ENCODE data around the gene LIN37. TPM values are rescaled to one million over a fixed set of nuclear protein-coding genes. Genes with fewer than 3 reads are reported as not detected.
"Not testable (repeated sequence)": the region's sequence is repeated elsewhere in the genome, so short reads cannot be mapped to it uniquely, and the experiment has no call there.

Gene LIN37
- total RNA-seq, 4 donors from 2014 or later = 11.6 to 18.3 (median 15.6) TPM

DNA sequence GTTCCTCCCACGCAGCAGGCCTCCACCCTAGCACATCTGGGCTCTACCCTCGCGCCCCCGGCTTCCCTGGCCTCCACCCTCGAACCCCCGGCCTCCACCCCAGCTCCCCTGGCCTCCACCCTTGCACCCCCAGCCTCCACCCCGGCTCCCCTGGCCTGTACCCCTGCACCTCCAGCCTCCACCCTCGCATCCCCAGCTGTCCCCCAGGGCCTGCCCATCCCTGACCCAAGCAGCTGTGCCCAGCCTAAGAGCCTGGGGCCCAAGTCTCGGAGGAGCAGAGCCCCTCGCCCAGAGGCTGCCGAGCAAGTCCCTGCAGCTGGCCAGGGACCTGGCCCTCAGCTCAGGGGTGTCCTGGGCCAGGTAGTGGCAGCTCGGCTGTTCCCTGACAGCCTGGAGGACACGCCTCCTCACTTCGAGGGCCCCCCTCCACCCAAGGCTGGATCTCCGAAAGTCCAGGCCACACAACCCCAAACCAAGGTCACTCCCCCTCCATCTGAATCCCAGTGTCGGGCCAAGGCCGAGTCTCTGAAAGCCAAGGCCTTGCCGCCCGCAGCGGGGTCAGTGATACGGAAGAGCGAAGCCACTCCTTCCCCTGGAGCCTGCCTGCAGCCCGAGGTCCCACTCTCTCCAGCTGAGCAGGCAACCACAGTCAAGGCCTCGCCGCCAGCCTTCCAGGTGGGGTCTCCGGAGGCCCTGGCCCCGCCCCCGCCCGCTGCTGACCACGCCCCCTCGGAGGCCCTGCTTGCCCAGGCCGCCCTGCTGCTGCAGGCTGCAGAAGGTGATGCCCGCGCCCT is 19.1 kb downstream of the LIN37 start:
- peaks cover 0 to 10% (median 3%) of the 10 kb centered on the region in 4 donors for H3K4me1 ChIP-seq
- no peak overlapping the region for H3K27ac ChIP-seq (replicated peaks in 1 of 4)
- intact Hi-C loops (cut with DNase I) = no loop called here
- H3K36me3 ChIP-seq = peaks cover 16 to 60% (median 33%) of the 10 kb centered on the region in 4 donors
- 70% methylated on average over 20 of the region's 34 CpGs for WGBS
- H3K9me3 ChIP-seq = no peaks in the 10 kb centered on the region
- TF ChIP-seq POLR2AphosphoS5 (IDR thresholded peaks at IDR 0.05) (no peak), POLR2A (IDR thresholded peaks at IDR 0.05; ENCODE audit: low read depth) (no peak), EP300 (IDR thresholded peaks at IDR 0.05) (no peak)
- TF ChIP-seq, protein P1, sequence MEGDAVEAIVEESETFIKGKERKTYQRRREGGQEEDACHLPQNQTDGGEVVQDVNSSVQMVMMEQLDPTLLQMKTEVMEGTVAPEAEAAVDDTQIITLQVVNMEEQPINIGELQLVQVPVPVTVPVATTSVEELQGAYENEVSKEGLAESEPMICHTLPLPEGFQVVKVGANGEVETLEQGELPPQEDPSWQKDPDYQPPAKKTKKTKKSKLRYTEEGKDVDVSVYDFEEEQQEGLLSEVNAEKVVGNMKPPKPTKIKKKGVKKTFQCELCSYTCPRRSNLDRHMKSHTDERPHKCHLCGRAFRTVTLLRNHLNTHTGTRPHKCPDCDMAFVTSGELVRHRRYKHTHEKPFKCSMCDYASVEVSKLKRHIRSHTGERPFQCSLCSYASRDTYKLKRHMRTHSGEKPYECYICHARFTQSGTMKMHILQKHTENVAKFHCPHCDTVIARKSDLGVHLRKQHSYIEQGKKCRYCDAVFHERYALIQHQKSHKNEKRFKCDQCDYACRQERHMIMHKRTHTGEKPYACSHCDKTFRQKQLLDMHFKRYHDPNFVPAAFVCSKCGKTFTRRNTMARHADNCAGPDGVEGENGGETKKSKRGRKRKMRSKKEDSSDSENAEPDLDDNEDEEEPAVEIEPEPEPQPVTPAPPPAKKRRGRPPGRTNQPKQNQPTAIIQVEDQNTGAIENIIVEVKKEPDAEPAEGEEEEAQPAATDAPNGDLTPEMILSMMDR (IDR thresholded peaks at IDR 0.05) = no peak
- no peak for DNase-seq (ENCODE audit: extremely low spot score)
- no peak overlapping the region for H3K4me3 ChIP-seq
- H3K27me3 ChIP-seq = no peaks in the 10 kb centered on the region

DNA sequence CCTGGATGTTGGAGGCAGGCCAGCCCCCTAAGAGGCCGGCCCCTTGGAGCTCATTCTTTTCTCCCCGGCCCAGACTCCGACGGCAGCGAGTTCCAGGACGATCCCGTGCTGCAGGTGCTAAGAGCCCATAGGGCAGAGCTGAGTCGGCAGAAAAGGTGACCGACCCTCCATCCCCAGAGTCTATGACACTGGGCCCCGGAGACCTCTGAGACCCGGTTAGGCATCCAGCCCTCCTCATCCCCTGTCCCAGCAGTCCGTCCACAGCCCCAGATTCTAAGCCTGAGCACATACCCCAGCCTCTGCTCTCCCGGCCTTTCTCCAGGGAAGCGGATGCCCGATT is 19.7 kb downstream of the LIN37 start:
- Histone ChIP-seq H3K36me3 (peaks cover 16 to 55% (median 31%) of the 10 kb centered on the region in 4 donors), H3K4me3 (no peak overlapping the region), H3K9me3 (no peaks in the 10 kb centered on the region), H3K27ac (replicated peaks in 1 of 4) (no peak overlapping the region), H3K4me1 (peaks cover 0 to 10% (median 3%) of the 10 kb centered on the region in 4 donors), H3K27me3 (no peaks in the 10 kb centered on the region)
- TF ChIP-seq EP300 (IDR thresholded peaks at IDR 0.05) (no peak), POLR2A (IDR thresholded peaks at IDR 0.05; ENCODE audit: low read depth) (no peak), POLR2AphosphoS5 (IDR thresholded peaks at IDR 0.05) (no peak)
- TF ChIP-seq, protein P1 (IDR thresholded peaks at IDR 0.05) = no peak
- DNase-seq (ENCODE audit: extremely low spot score) = no peak
- intact Hi-C loops (cut with DNase I) = no loop called here
- 76% methylated on average over 6 of the region's 15 CpGs for WGBS

DNA sequence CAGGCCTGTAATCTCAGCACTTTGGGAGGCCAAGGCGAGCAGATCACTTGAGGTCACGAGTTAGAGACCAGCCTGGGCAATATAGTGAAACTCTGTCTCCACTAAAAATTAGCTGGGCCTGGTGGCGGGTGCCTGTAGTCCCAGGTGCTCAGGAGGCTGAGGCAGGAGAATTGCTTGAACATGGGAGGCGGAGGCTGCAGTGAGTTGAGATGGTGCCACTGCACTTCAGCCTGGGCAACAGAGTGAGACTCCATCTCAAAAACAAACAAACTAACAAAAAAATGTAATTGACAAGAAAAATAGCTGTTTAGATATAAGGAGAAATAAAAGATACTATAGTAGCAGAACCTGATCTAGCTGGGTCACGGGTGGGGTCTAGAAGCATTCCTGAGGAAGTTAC is 24.0 kb downstream of the LIN37 start:
- Histone ChIP-seq H3K36me3 (peaks cover 0 to 13% (median 4%) of the 10 kb centered on the region in 4 donors), H3K4me1 (peaks cover 14 to 30% (median 26%) of the 10 kb centered on the region in 4 donors)
- not testable (repeated sequence) for H3K4me3 ChIP-seq; H3K9me3 ChIP-seq; H3K27ac ChIP-seq (replicated peaks in 1 of 4); H3K27me3 ChIP-seq; DNase-seq (ENCODE audit: extremely low spot score)
- 94% methylated on average over 5 of the region's 5 CpGs for WGBS
- intact Hi-C loops (cut with DNase I) = loop anchor here (10.0 kb wide), 1 partner anchor 112 kb away; no protein-coding TSS in a partner anchor

DNA sequence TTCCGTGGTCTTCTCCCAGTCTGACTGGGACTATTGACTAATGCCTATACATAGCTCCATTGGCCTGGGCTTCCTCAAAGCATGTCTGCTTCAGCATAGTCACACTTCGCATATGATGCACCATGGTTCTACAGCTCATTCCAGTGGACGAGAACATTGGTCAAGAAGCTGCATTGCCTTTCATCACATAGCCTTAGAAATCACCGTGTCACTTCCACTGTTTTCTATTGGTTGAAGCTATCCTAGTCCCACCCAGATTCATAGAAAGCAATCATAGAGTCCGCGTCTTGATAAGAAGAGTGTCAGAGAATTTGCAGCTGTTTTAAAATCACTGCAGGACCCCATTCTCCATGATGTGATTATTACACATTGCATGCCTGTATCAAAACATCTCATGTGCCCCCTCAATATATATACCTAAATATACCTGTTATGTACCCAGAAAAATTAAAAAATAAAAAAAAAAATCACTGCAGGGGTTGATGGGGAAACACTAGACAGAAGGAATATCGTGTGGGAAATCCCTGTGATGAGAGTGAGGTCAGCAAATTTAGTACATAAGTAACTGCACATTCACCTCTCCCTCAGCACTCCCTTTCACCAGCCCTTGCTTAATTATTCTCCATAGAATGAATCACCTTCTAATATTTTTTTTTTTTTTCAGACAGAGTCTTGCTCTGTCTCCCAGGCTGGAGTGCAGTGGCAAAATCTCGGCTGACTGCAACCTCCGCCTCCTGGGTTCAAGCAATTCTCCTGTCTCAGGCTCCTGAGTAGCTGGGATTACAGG is 24.8 kb downstream of the LIN37 start:
- WGBS = 60% methylated on average over 9 of the region's 9 CpGs
- intact Hi-C loops (cut with DNase I) = loop anchor here (10.0 kb wide), 1 partner anchor 112 kb away; no protein-coding TSS in a partner anchor

More for the DNA sequence above, 24.8 kb downstream of the LIN37 start:
- DNase-seq (ENCODE audit: extremely low spot score) = no peak
- no peak overlapping the region for H3K27ac ChIP-seq (replicated peaks in 1 of 4)
- no peaks in the 10 kb centered on the region for H3K9me3 ChIP-seq
- H3K27me3 ChIP-seq = no peaks in the 10 kb centered on the region
- H3K4me1 ChIP-seq = peaks cover 14 to 28% (median 22%) of the 10 kb centered on the region in 4 donors
- TF ChIP-seq EP300 (IDR thresholded peaks at IDR 0.05) = no peak
- TF ChIP-seq POLR2AphosphoS5 (IDR thresholded peaks at IDR 0.05) = no peak
- no peak for TF ChIP-seq POLR2A (IDR thresholded peaks at IDR 0.05; ENCODE audit: low read depth)
- TF ChIP-seq, protein P1 (IDR thresholded peaks at IDR 0.05) = no peak
- H3K36me3 ChIP-seq = peaks cover 0 to 14% (median 6%) of the 10 kb centered on the region in 4 donors
- H3K4me3 ChIP-seq = no peak overlapping the region

Measured in esophagus muscularis mucosa (tissue), 4 donors.